A549 (cell line): ENCODE data around the gene CABP2. TPM values are rescaled to one million over a fixed set of nuclear protein-coding genes. Genes with fewer than 3 reads are reported as not detected.

Source experiments
- ATAC-seq, 2 experiments: fragments of 200-7000 bp in 1 of 2; fragments of >200 bp in 1 of 2; cut with Nextera tagmentation in 1 of 2; cut with Tn5 transposase in 1 of 2; 3 replicates each; pipeline versions ENCODE4 v1.8.0 to v1.9.1; 2018 to 2020; ENCODE audit warnings: mild to moderate bottlenecking in 1 of 2, moderate library complexity in 1 of 2
- CTCF ChIA-PET: fragments of 300-600 bp; sonication (Branson Sonifier 250); formaldehyde crosslinking; extraction: SDS; loops from one replicate; lab custom pipeline; 2021; ENCODE audit warnings: antibody characterized with exemption, inconsistent platforms; lab: Yijun Ruan, JAX
- POLR2A ChIA-PET: fragments of 350-600 bp; formaldehyde crosslinking; extraction: SDS; loops from one replicate; lab custom pipeline; 2021; ENCODE audit warnings: antibody characterized with exemption, inconsistent platforms; lab: Yijun Ruan, JAX
- DNase-seq, 2 experiments: peaks; one replicate each; pipeline versions ENCODE4 v3.0.0 to v3.0.0-alpha.2; 2011 to 2016; ENCODE audit warnings: low read depth in 1 of 2, low spot score in 1 of 2
- FAIRE-seq: peaks from 2 replicates; lab custom pipeline; 2011; peaks lifted over from hg19 to GRCh38; lab: Jason Lieb, UNC
- H3K27ac ChIP-seq, 2 experiments: fragments of >200 bp; sonication (Bioruptor Twin); formaldehyde crosslinking; 3 replicates each; pipeline ENCODE4 v1.5.1; 2016 to 2017
- H3K4me1 ChIP-seq: fragments of >200 bp; sonication (Bioruptor Twin); formaldehyde crosslinking; 3 replicates; pipeline ENCODE4 v1.6.1; 2016
- H3K4me2 ChIP-seq: fragments of >200 bp; sonication (Bioruptor Twin); formaldehyde crosslinking; 3 replicates; pipeline ENCODE4 v1.6.1; 2016
- H3K4me3 ChIP-seq: fragments of >200 bp; sonication (Bioruptor Twin); formaldehyde crosslinking; 3 replicates; pipeline ENCODE4 v1.5.1; 2016
- H3K9me3 ChIP-seq: fragments of >200 bp; sonication (Bioruptor Twin); formaldehyde crosslinking; 3 replicates; pipeline ENCODE4 v1.6.1; 2016
- CBX2 ChIP-seq: fragments of 200-600 bp; sonication (generic); IDR thresholded peaks from 2 replicates; pipeline ENCODE4 v1.6.1; 2016; ENCODE audit warnings: low read depth, mild to moderate bottlenecking, borderline replicate concordance
- CEBPB ChIP-seq, 2 experiments: fragments of >200 bp in 1 of 2; sonication (Bioruptor Twin) in 1 of 2; formaldehyde crosslinking in 1 of 2; IDR thresholded peaks; 2 replicates each; pipeline ENCODE4 v1.6.1; 2012 to 2016
- CHD4 ChIP-seq: fragments of 200-600 bp; sonication (generic); IDR thresholded peaks from 2 replicates; pipeline ENCODE4 v1.6.1; 2016; ENCODE audit warnings: antibody characterized with exemption, mild to moderate bottlenecking, borderline replicate concordance
- EP300 ChIP-seq, 2 experiments: fragments of >200 bp; sonication (Bioruptor Twin); formaldehyde crosslinking; IDR thresholded peaks; 2 replicates in 1 of 2; 3 replicates in 1 of 2; pipeline ENCODE4 v1.6.1; 2016 to 2017
- FOSB ChIP-seq: fragments of 250-450 bp; sonication (Bioruptor Pico); IDR thresholded peaks from 2 replicates; pipeline ENCODE4 v1.5.0; 2020; ENCODE audit warnings: mild to moderate bottlenecking, moderate library complexity
- FOSL2 ChIP-seq, 2 experiments: fragments of 450-650 bp in 1 of 2; fragments of >200 bp in 1 of 2; sonication (Bioruptor Twin) in 1 of 2; formaldehyde crosslinking; IDR thresholded peaks; 2 replicates each; pipeline versions ENCODE4 v1.5.0 to v1.6.1; 2016 to 2020; ENCODE audit warnings: mild to moderate bottlenecking in 1 of 2, moderate library complexity in 1 of 2
- FOXS1 ChIP-seq: fragments of 250-450 bp; sonication (Bioruptor Pico); IDR thresholded peaks from 2 replicates; pipeline ENCODE4 v1.5.0; 2020; ENCODE audit warnings: mild to moderate bottlenecking, moderate library complexity
- GATA3 ChIP-seq: IDR thresholded peaks from 2 replicates; pipeline ENCODE4 v1.6.1; 2012; ENCODE audit warnings: borderline replicate concordance
- HDAC2 ChIP-seq: fragments of 200-600 bp; sonication (generic); IDR thresholded peaks from 2 replicates; pipeline ENCODE4 v1.6.1; 2016
- HES2 ChIP-seq: fragments of >200 bp; sonication (Bioruptor Twin); formaldehyde crosslinking; IDR thresholded peaks from 2 replicates; pipeline ENCODE4 v1.6.1; 2016
- HEYL ChIP-seq: fragments of 250-450 bp; sonication (Bioruptor Pico); IDR thresholded peaks from 2 replicates; pipeline ENCODE4 v1.8.0; 2021; ENCODE audit warnings: mild to moderate bottlenecking, moderate library complexity
- HOXA7 ChIP-seq: fragments of 250-450 bp; sonication (Bioruptor Pico); IDR thresholded peaks from 2 replicates; pipeline ENCODE4 v1.5.0; 2020; ENCODE audit warnings: mild to moderate bottlenecking, moderate library complexity
- HOXB13 ChIP-seq: fragments of 250-450 bp; sonication (Bioruptor Pico); IDR thresholded peaks from 2 replicates; pipeline ENCODE4 v1.5.0; 2020; ENCODE audit warnings: low read depth, mild to moderate bottlenecking, moderate library complexity
- HOXB5 ChIP-seq: fragments of 250-450 bp; sonication (Bioruptor Pico); IDR thresholded peaks from 2 replicates; pipeline ENCODE4 v1.5.0; 2020; ENCODE audit warnings: mild to moderate bottlenecking, moderate library complexity
- JUN ChIP-seq, 2 experiments: fragments of >200 bp; sonication (Bioruptor Twin); formaldehyde crosslinking; IDR thresholded peaks; 2 replicates in 1 of 2; 3 replicates in 1 of 2; pipeline ENCODE4 v1.6.1; 2016 to 2017
- KDM5A ChIP-seq: fragments of 200-600 bp; sonication (generic); IDR thresholded peaks from 2 replicates; pipeline ENCODE4 v1.6.1; 2016; ENCODE audit warnings: antibody characterized with exemption, mild to moderate bottlenecking
- MAFK ChIP-seq: fragments of 450-650 bp; IDR thresholded peaks from 2 replicates; pipeline ENCODE4 v1.6.1; 2014; ENCODE audit not compliant: partially characterized antibody
- NR3C1 ChIP-seq: fragments of >200 bp; sonication (Bioruptor Twin); formaldehyde crosslinking; IDR thresholded peaks from 3 replicates; pipeline ENCODE4 v1.6.1; 2017
- PHF8 ChIP-seq: fragments of 200-600 bp; sonication (generic); IDR thresholded peaks from 2 replicates; pipeline ENCODE4 v1.6.1; 2016; ENCODE audit warnings: low read depth, mild to moderate bottlenecking, antibody characterized with exemption, moderate library complexity, borderline replicate concordance
- POLR2A ChIP-seq: IDR thresholded peaks from 2 replicates; pipeline ENCODE4 v1.6.1; 2012; ENCODE audit warnings: mild to moderate bottlenecking, low read length
- RARB ChIP-seq: fragments of 250-450 bp; sonication (Bioruptor Pico); IDR thresholded peaks from 2 replicates; pipeline ENCODE4 v1.8.0; 2021; ENCODE audit warnings: mild to moderate bottlenecking, moderate library complexity
- RFX5 ChIP-seq: fragments of 450-650 bp; IDR thresholded peaks from 2 replicates; pipeline ENCODE4 v1.7.1; 2014; ENCODE audit warnings: antibody characterized with exemption, mild to moderate bottlenecking, moderate library complexity
- SREBF2 ChIP-seq: fragments of 450-650 bp; IDR thresholded peaks from 2 replicates; pipeline ENCODE4 v1.6.1; 2014; ENCODE audit warnings: mild to moderate bottlenecking, moderate library complexity
- USF2 ChIP-seq: fragments of 450-650 bp; IDR thresholded peaks from 2 replicates; pipeline ENCODE4 v1.6.1; 2014; ENCODE audit warnings: antibody characterized with exemption
- ZC3H11A ChIP-seq: fragments of 450-650 bp; IDR thresholded peaks from 2 replicates; pipeline ENCODE4 v1.6.1; 2014; ENCODE audit warnings: antibody characterized with exemption, mild to moderate bottlenecking
- ZFP36 ChIP-seq: fragments of 450-650 bp; IDR thresholded peaks from 2 replicates; pipeline ENCODE4 v1.6.1; 2014; ENCODE audit warnings: borderline replicate concordance; ENCODE audit not compliant: partially characterized antibody
- ZNF302 ChIP-seq: fragments of 250-450 bp; sonication (Bioruptor Pico); IDR thresholded peaks from 2 replicates; pipeline ENCODE4 v1.9.0; 2021; ENCODE audit warnings: inconsistent platforms, mild to moderate bottlenecking, moderate library complexity
- ZSCAN20 ChIP-seq: fragments of 250-450 bp; sonication (Bioruptor Pico); IDR thresholded peaks from 2 replicates; pipeline ENCODE4 v1.8.0; 2022; ENCODE audit warnings: mild to moderate bottlenecking, moderate library complexity
- WGBS: methylation state at CpG from one replicate; pipeline ENCODE4 v1.1.6; 2017; ENCODE audit errors: missing lambda C conversion rate; 5-methylcytosine and 5-hydroxymethylcytosine counted together
- polyA plus RNA-seq, 4 experiments: library from polyadenylated mRNA; depleted of rRNA in 3 of 4; stranded (reverse); fragments of >200 nt; fragmentation: RNase III in 1 of 4; extraction: RNeasy Plus Mini Kit Qiagen cat#74134 plus additional on column Dnase treatment in 1 of 4; gene quantifications; 2 replicates in 3 of 4; 3 replicates in 1 of 4; pipeline ENCODE4 v1.2.3, GENCODE V29; 2011 to 2017
- TF ChIP-seq, protein P1 (sequence below): IDR thresholded peaks from 2 replicates; pipeline ENCODE4 v1.6.1; 2012
- TF ChIP-seq, protein P2 (sequence below): fragments of 150-350 bp; IDR thresholded peaks from 2 replicates; pipeline ENCODE4 v1.6.1; 2014; ENCODE audit warnings: low read depth, mild to moderate bottlenecking, low read length

Gene CABP2
- polyA plus RNA-seq, 2 of the 4 experiments (the other 2 are of a cell fraction): not detected

DNA sequence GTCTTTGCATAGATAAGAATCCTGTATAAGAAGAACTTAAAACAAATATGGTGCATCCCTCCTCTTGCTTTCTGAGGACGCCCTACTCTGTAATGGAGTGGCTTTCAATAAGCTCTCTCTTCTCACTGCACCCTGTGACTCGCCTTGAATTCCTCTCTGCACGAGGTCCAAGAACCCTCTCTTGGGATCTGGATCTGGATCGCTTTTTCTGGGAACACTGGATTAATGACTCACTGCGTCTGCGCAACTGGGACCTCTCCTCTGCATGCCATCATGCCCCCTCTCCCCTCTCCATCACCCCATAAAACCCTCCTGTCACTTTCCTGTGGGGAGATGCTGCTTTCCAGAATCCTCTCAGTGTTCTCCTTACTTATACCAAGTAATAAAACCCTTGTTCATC lies 15.1 kb upstream of the CABP2 start:
- FAIRE-seq (no peak), DNase-seq (no peak), ATAC-seq (peak in 1 of 2 experiments; percentile 42; a peak in 2 of 6 replicates)
- TF ChIP-seq HOXB5 (CRISPR knock-in tag) (no peak), RFX5 (no peak), HEYL (CRISPR knock-in tag) (no peak), HES2 (no peak), CEBPB (IDR thresholded peaks at IDR 0.05) (no peak), NR3C1 (no peak), ZNF302 (CRISPR knock-in tag) (no peak), HOXA7 (CRISPR knock-in tag) (no peak), FOSL2 (IDR thresholded peaks at IDR 0.05) (no peak), FOSL2 (CRISPR knock-in tag; IDR thresholded peaks at IDR 0.05) (no peak), ZSCAN20 (CRISPR knock-in tag) (no peak), RARB (CRISPR knock-in tag) (no peak), ZC3H11A (no peak), CHD4 (no peak), FOXS1 (CRISPR knock-in tag) (no peak), MAFK (no peak), EP300 (IDR thresholded peaks at IDR 0.05) (no peak), JUN (IDR thresholded peaks at IDR 0.05) (no peak)
- TF ChIP-seq, protein P1, sequence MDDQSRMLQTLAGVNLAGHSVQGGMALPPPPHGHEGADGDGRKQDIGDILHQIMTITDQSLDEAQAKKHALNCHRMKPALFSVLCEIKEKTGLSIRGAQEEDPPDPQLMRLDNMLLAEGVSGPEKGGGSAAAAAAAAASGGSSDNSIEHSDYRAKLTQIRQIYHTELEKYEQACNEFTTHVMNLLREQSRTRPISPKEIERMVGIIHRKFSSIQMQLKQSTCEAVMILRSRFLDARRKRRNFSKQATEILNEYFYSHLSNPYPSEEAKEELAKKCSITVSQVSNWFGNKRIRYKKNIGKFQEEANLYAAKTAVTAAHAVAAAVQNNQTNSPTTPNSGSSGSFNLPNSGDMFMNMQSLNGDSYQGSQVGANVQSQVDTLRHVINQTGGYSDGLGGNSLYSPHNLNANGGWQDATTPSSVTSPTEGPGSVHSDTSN: no peak
- TF ChIP-seq, protein P2, sequence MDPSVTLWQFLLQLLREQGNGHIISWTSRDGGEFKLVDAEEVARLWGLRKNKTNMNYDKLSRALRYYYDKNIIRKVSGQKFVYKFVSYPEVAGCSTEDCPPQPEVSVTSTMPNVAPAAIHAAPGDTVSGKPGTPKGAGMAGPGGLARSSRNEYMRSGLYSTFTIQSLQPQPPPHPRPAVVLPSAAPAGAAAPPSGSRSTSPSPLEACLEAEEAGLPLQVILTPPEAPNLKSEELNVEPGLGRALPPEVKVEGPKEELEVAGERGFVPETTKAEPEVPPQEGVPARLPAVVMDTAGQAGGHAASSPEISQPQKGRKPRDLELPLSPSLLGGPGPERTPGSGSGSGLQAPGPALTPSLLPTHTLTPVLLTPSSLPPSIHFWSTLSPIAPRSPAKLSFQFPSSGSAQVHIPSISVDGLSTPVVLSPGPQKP: no peak
- no peaks in the 10 kb centered on the region for H3K4me1 ChIP-seq
- WGBS: 50% methylated on average over 6 of the region's 6 CpGs
- H3K27ac ChIP-seq: no peak overlapping the region
- H3K9me3 ChIP-seq: peaks cover 32% of the 10 kb centered on the region
- POLR2A ChIA-PET: no interaction called here
- no peak overlapping the region for H3K4me2 ChIP-seq
- CTCF ChIA-PET: interaction anchor here (1.1 to 2.4 kb wide), 2 partner anchors 8 to 17 kb away, joined by 3 to 6 read pairs; no protein-coding TSS in a partner anchor
- H3K4me3 ChIP-seq: no peak overlapping the region

DNA sequence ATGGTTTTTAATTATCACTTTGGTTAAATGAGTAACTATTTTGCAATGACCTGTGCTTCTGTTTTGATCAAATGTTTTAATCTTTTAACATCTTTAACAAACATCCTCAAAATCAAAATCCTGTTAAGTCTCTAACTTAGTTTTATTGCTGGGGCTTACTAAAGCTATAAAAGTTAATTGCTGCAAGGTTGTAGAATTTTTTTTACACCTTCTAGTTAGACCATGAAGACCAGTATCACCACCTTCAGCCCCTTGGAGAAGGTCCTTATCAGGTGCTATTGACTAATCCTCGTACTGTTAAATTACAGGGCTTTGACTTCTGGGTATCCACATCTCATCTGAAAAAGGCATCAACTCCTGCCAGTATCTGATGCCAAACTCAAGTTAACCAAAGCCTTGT lies 12.3 kb upstream of the CABP2 start:
- WGBS: 11% methylated on average over 1 of the region's 1 CpG

GRCh38 chr11:67534070-67534679 lies 10.9 kb upstream of the CABP2 start:
- POLR2A ChIA-PET: no interaction called here
- peaks cover 44% of the 10 kb centered on the region for H3K9me3 ChIP-seq
- H3K4me3 ChIP-seq: no peak overlapping the region
- ATAC-seq (no peak), DNase-seq (peak in 1 of 2 experiments; percentile 52), FAIRE-seq (no peak)
- no peaks in the 10 kb centered on the region for H3K4me1 ChIP-seq
- TF ChIP-seq, protein P1: no peak
- TF ChIP-seq USF2 (no peak), POLR2A (no peak), SREBF2 (no peak), GATA3 (no peak), ZFP36 (peak; percentile 98)
- no peak overlapping the region for H3K27ac ChIP-seq
- WGBS: 1% methylated on average over 4 of the region's 4 CpGs
- CTCF ChIA-PET: interaction anchor here (0.9 kb wide), 1 partner anchor 11 kb away, joined by 5 read pairs; no protein-coding TSS in a partner anchor
- H3K4me2 ChIP-seq: no peak overlapping the region

More for the DNA sequence above, 12.3 kb upstream of the CABP2 start:
- no peak for TF ChIP-seq FOSB (CRISPR knock-in tag)
- no peak for TF ChIP-seq PHF8
- TF ChIP-seq HOXB13 (CRISPR knock-in tag): no peak
- TF ChIP-seq CBX2: no peak
- TF ChIP-seq HDAC2: no peak
- TF ChIP-seq HOXB5 (CRISPR knock-in tag): no peak
- no peak for TF ChIP-seq CEBPB (IDR thresholded peaks at IDR 0.05)
- no peak for TF ChIP-seq ZC3H11A
- no peak for TF ChIP-seq KDM5A
- TF ChIP-seq EP300 (IDR thresholded peaks at IDR 0.05): no peak
- no peak for TF ChIP-seq GATA3
- ChIA-PET CTCF (no interaction called here), POLR2A (no interaction called here)
- no peak for FAIRE-seq
- no peak overlapping the region for H3K27ac ChIP-seq
- ATAC-seq: no peak
- no peak overlapping the region for H3K4me2 ChIP-seq
- no peak for DNase-seq
- H3K4me3 ChIP-seq: no peak overlapping the region
- no peaks in the 10 kb centered on the region for H3K4me1 ChIP-seq
- H3K9me3 ChIP-seq: peaks cover 44% of the 10 kb centered on the region
